Epithelial cell of proximal tubule (primary cell): Measurements from ENCODE around the gene PPOX. TPM values are rescaled to one million over a fixed set of nuclear protein-coding genes. Genes with fewer than 3 reads are reported as not detected.

ENCODE experiments used
- DNase-seq: peaks from one replicate; pipeline ENCODE4 v3.0.0-alpha.2; 2011; ENCODE audit warnings: low read depth
- H3K4me3 ChIP-seq: 2 replicates; pipeline ENCODE4 v1.5.1; 2011; ENCODE audit warnings: low read depth, mild to moderate bottlenecking, low read length
- CTCF ChIP-seq: conservative IDR thresholded peaks from 2 replicates; pipeline ENCODE4 v1.5.1; 2012; ENCODE audit warnings: low read depth, mild to moderate bottlenecking, low read length
- total RNA-seq: library from RNA; depleted of rRNA; stranded (reverse); fragments of >200 nt; gene quantifications from 2 replicates; pipeline ENCODE4 v1.2.3, GENCODE V29; 2015

PPOX gene
- total RNA-seq, 1 donor from 2014 or later, result 22.0 TPM

GRCh38 chr1:161171191-161171590, 5.0 kb downstream of the PPOX start:
- DNase-seq, result no peak
- peak; percentile 39 for TF ChIP-seq CTCF
- H3K4me3 ChIP-seq, result no peak overlapping the region

- no peak for TF ChIP-seq CTCF
- no peak overlapping the region for H3K4me3 ChIP-seq
- DNase-seq, result no peak
Observed at GRCh38 chr1:161171696-161172095, 5.5 kb downstream of the PPOX start.

GRCh38 chr1:161172349-161172748, 6.1 kb downstream of the PPOX start:
- no peak for TF ChIP-seq CTCF
- no peak overlapping the region for H3K4me3 ChIP-seq
- DNase-seq, result no peak

- no peak for TF ChIP-seq CTCF
- no peak for DNase-seq
Observed at GRCh38 chr1:161172776-161173376, 6.7 kb downstream of the PPOX start.

GRCh38 chr1:161173711-161174110, 7.5 kb downstream of the PPOX start:
- no peak for TF ChIP-seq CTCF
- H3K4me3 ChIP-seq, result no peak overlapping the region
- DNase-seq, result no peak

More at GRCh38 chr1:161172776-161173376, 6.7 kb downstream of the PPOX start:
- no peak overlapping the region for H3K4me3 ChIP-seq

- no peak for DNase-seq
- H3K4me3 ChIP-seq, result no peak overlapping the region
- TF ChIP-seq CTCF, result no peak
Observed at GRCh38 chr1:161174911-161175310, 8.7 kb downstream of the PPOX start.

GRCh38 chr1:161175771-161176453, 9.7 kb downstream of the PPOX start:
- TF ChIP-seq CTCF, result no peak
- peak overlapping the region; percentile 73 for H3K4me3 ChIP-seq
- DNase-seq, result no peak
